ENCODE data around the gene CHST13. TPM values are rescaled to one million over a fixed set of nuclear protein-coding genes. Genes with fewer than 3 reads are reported as not detected.

Gene CHST13
- polyA plus RNA-seq, 1 experiment = not detected

DNA sequence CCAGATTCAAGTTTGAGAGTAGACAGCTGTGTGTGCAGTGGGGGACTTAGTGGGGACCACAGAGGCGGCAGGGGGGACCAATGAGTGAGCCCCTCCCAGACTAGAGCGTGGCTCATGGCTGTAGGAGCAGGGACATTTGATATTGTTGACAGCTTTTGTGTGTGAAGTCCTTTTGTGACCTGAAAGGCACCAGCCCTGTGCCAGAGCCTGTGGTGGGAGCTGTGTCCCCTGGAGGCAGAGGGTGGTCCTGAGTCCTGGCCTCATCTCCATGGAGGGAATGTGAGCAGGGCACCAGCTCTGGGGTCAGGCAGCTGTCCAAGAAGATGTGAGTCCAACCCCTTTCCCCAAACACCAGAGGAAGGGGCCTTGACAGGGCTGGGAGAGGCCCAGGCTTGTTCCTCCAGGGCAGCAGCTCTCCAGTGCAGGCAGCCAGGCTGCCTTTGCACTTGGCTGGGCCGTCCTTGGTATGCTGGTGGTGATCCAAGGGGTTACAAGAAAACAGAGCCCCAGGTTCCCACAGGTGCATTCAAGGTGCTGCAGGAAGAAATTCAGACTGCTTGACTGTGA lies 44.9 kb downstream of the CHST13 start:
- TF ChIP-seq, protein P1, sequence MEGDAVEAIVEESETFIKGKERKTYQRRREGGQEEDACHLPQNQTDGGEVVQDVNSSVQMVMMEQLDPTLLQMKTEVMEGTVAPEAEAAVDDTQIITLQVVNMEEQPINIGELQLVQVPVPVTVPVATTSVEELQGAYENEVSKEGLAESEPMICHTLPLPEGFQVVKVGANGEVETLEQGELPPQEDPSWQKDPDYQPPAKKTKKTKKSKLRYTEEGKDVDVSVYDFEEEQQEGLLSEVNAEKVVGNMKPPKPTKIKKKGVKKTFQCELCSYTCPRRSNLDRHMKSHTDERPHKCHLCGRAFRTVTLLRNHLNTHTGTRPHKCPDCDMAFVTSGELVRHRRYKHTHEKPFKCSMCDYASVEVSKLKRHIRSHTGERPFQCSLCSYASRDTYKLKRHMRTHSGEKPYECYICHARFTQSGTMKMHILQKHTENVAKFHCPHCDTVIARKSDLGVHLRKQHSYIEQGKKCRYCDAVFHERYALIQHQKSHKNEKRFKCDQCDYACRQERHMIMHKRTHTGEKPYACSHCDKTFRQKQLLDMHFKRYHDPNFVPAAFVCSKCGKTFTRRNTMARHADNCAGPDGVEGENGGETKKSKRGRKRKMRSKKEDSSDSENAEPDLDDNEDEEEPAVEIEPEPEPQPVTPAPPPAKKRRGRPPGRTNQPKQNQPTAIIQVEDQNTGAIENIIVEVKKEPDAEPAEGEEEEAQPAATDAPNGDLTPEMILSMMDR (IDR thresholded peaks at IDR 0.05; ENCODE audit: insufficient read depth, low read depth, low read length) = no peak
- Histone ChIP-seq H3K36me3 (ENCODE audit: control insufficient read depth, insufficient read depth, low read length) (no peaks in the 10 kb centered on the region), H3K27me3 (ENCODE audit: control insufficient read depth, insufficient read depth, low read length) (peaks cover 23% of the 10 kb centered on the region), H3K4me3 (ENCODE audit: low read depth, low read length) (no peak overlapping the region)
- ChIA-PET CTCF (no interaction called here), POLR2A (no interaction called here)
- no peak for DNase-seq (ENCODE audit: low read depth)

DNA sequence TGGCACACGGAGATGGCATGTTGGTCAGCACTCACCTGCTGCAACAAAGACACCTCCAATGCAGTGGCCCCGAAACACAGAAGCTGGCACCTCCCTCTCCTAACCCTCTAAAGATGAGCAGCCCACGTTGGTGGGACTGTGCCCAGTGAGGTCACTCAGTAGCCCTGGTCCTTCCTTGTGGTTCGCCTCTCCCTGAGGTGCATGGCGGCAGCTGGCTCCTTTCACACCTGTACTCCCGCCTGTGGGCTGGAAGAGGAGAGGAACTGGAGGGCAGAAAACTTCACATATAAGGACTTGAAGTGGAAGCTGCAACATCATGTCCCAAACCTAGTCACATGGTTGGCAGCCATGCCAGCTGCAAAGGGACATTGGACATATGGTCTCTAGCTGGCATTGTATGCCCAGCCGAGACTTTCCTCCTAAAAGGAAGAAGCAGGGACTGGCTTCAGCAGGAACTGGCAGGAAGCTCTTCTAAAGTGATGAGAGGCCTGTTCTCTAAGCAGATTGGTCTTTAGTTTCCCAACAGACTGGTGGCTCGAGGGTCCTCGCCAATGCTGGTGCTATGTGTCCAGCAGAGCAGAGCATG lies 45.5 kb downstream of the CHST13 start:
- no peaks in the 10 kb centered on the region for H3K36me3 ChIP-seq (ENCODE audit: control insufficient read depth, insufficient read depth, low read length)
- ChIA-PET CTCF (no interaction called here), POLR2A (no interaction called here)
- no peak overlapping the region for H3K4me3 ChIP-seq (ENCODE audit: low read depth, low read length)
- peaks cover 21% of the 10 kb centered on the region for H3K27me3 ChIP-seq (ENCODE audit: control insufficient read depth, insufficient read depth, low read length)
- DNase-seq (ENCODE audit: low read depth) = no peak
- TF ChIP-seq, protein P1 (IDR thresholded peaks at IDR 0.05; ENCODE audit: insufficient read depth, low read depth, low read length) = no peak

DNA sequence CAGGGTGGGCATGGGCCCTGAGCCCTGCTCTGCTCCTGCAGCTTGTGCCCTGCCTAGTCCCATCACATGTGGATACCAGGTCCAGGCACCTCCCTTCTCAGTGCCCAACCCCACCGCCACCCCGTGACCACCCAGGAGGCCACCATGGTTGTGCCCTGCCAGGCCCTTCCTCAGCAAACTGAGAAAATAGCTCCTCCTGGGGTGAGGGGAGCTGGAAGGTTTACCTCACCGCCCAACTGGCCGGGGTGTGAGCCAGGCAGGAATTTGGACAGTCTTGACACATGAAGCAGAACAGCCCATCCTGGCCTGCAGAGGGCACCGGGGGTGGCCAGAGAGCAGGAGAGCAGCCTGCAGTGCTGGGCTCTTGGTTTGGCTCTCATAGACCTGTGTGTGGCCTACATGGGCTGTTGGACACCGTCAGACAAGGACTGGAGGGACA lies 46.2 kb downstream of the CHST13 start:
- no peak for DNase-seq (ENCODE audit: low read depth)
- ChIA-PET CTCF (no interaction called here), POLR2A (no interaction called here)
- TF ChIP-seq, protein P1 (IDR thresholded peaks at IDR 0.05; ENCODE audit: insufficient read depth, low read depth, low read length) = no peak
- H3K27me3 ChIP-seq (ENCODE audit: control insufficient read depth, insufficient read depth, low read length) = peaks cover 19% of the 10 kb centered on the region
- H3K4me3 ChIP-seq (ENCODE audit: low read depth, low read length) = no peak overlapping the region
- no peaks in the 10 kb centered on the region for H3K36me3 ChIP-seq (ENCODE audit: control insufficient read depth, insufficient read depth, low read length)

DNA sequence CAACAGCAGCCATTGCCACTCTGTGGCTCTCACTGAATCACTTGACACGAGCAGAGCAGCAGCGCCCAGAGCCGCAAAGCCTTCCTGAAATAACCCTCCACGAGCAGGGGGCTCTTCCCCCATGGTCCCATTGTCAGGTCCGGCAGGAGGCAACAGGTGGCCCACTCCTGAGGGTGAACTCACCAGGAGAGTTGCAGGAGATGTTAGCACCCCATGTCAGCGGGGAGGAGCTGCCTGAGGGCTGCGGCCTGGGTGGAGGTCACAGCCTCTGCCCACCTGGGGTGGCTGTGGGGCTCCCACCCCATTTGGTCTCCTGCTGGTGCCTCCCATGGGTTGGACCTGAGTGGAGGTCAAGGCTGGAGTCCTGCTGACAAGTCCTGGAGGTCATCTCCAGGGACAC lies 47.1 kb downstream of the CHST13 start:
- ChIA-PET CTCF (no interaction called here), POLR2A (no interaction called here)

DNA sequence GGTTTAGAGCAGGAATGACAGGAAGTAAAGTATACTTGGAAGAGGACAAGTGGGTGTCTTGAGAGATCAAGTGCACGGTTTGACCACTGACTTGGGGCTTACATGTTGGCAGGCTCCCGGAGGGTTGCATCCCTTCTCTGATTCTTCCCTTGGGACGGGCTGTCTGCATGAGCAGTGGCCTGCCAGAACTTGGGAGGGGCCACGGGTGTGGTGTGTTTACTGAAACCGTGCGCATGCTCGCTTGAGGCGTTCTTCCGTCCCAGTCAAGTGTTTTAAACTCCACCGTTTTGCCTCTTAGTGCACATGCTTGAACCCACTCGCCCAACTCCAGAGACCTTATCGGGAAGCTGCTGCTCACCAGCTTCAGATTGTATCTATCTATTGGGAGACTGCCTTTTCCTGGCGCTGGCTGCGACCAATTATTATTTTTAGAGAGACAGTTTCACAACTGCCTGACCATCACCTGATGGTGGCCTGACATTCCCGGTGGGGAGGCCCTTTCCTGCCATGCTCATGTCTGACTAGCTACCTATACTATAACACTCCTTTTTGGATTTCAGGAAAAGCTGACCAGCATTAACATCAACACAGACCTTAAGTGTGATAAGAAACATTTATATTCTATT lies 49.6 kb downstream of the CHST13 start:
- DNase-seq (ENCODE audit: low read depth) = no peak
- ChIA-PET CTCF (no interaction called here), POLR2A (no interaction called here)
- Histone ChIP-seq H3K4me3 (ENCODE audit: low read depth, low read length) (no peak overlapping the region), H3K27me3 (ENCODE audit: control insufficient read depth, insufficient read depth, low read length) (peaks cover 9% of the 10 kb centered on the region), H3K36me3 (ENCODE audit: control insufficient read depth, insufficient read depth, low read length) (no peaks in the 10 kb centered on the region)
- TF ChIP-seq, protein P1 (IDR thresholded peaks at IDR 0.05; ENCODE audit: insufficient read depth, low read depth, low read length) = no peak

More for the DNA sequence above, 47.1 kb downstream of the CHST13 start:
- Histone ChIP-seq H3K4me3 (ENCODE audit: low read depth, low read length) (no peak overlapping the region), H3K27me3 (ENCODE audit: control insufficient read depth, insufficient read depth, low read length) (peaks cover 15% of the 10 kb centered on the region), H3K36me3 (ENCODE audit: control insufficient read depth, insufficient read depth, low read length) (no peaks in the 10 kb centered on the region)
- DNase-seq (ENCODE audit: low read depth) = no peak
- TF ChIP-seq, protein P1 (IDR thresholded peaks at IDR 0.05; ENCODE audit: insufficient read depth, low read depth, low read length) = no peak
